ENCODE measurements around the gene CDC73.
"Not testable (repeated sequence)": the region's sequence is repeated elsewhere in the genome, so short reads cannot be mapped to it uniquely, and the experiment has no call there.

Gene CDC73

DNA sequence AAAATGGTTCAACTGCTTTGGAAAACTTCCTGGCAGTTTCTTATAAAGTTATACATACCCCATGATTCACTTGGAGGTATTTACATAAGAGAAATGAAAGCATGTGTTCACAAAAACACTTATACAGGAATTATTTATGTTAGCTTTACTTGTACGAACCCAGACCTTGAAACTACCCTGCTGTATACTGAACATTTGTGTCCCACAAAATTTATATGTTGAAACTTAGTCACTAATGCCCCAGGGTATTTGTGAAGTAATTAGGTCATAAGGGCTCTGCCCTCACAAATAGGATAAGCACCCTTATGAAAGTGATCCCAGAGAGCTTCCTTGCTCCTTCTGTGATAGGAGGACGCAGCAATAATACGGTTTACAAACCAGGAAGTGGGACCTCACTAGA, 107.3 kb downstream of the CDC73 start:
- TF ChIP-seq OSR1 (CRISPR knock-in tag; IDR thresholded peaks at IDR 0.05), result no peak
- TF ChIP-seq ZNF70 (CRISPR knock-in tag; IDR thresholded peaks at IDR 0.05), result no peak
- no peak for TF ChIP-seq ZNF8 (CRISPR knock-in tag; IDR thresholded peaks at IDR 0.05)
- TF ChIP-seq RARB (CRISPR knock-in tag; IDR thresholded peaks at IDR 0.05), result no peak
- TF ChIP-seq TOX (CRISPR knock-in tag; IDR thresholded peaks at IDR 0.05; ENCODE audit: borderline replicate concordance), result no peak
- no peak for TF ChIP-seq TSHZ2 (CRISPR knock-in tag; IDR thresholded peaks at IDR 0.05)
- no peak for TF ChIP-seq PATZ1 (CRISPR knock-in tag; IDR thresholded peaks at IDR 0.05; ENCODE audit: borderline replicate concordance)
- TF ChIP-seq ZFP30 (CRISPR knock-in tag; IDR thresholded peaks at IDR 0.05), result no peak
- no peak for TF ChIP-seq ISL1 (CRISPR knock-in tag; IDR thresholded peaks at IDR 0.05)
- no peak for TF ChIP-seq BACH2 (CRISPR knock-in tag; IDR thresholded peaks at IDR 0.05; ENCODE audit: borderline replicate concordance)
- no peak for TF ChIP-seq CSDC2 (CRISPR knock-in tag; IDR thresholded peaks at IDR 0.05)
- TF ChIP-seq TCF4 (CRISPR knock-in tag; IDR thresholded peaks at IDR 0.05; ENCODE audit: borderline replicate concordance), result no peak
- TF ChIP-seq CREB5 (CRISPR knock-in tag; IDR thresholded peaks at IDR 0.05; ENCODE audit: low read depth), result no peak
- ATAC-seq, result no peak

GRCh38 chr1:193231146-193231545, 109.3 kb downstream of the CDC73 start:
- not testable (repeated sequence) for ATAC-seq

DNA sequence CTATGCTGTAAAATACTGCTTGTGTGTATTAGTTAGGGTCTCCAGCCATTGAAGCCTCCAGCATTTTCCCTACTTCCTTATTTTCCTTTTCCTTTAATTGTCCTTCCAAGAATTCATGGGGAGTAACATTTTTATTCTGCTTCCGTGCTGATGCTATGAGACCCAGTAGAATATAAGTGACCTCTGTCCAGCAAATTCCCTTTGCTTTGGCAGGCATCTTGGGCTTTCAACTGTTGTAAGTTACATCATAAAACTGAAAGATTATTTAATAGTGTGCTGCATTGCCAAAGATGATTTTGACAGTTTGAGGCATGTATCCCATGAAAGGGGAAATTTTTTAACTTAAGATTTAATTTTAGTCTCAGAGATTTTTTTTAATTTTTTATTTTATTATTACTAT, 112.7 kb downstream of the CDC73 start:
- TF ChIP-seq TSHZ2 (CRISPR knock-in tag; IDR thresholded peaks at IDR 0.05), result no peak
- TF ChIP-seq CSRNP3 (CRISPR knock-in tag; IDR thresholded peaks at IDR 0.05), result no peak
- TF ChIP-seq POU6F1 (CRISPR knock-in tag; IDR thresholded peaks at IDR 0.05; ENCODE audit: borderline replicate concordance, low read depth), result no peak
- TF ChIP-seq ZFP3 (CRISPR knock-in tag; IDR thresholded peaks at IDR 0.05), result no peak
- no peak for TF ChIP-seq ZNF70 (CRISPR knock-in tag; IDR thresholded peaks at IDR 0.05)
- TF ChIP-seq CREB5 (CRISPR knock-in tag; IDR thresholded peaks at IDR 0.05; ENCODE audit: low read depth), result no peak
- no peak for TF ChIP-seq ZNF565 (CRISPR knock-in tag; conservative IDR thresholded peaks at IDR 0.05; ENCODE audit: low read depth)
- no peak for TF ChIP-seq BACH2 (CRISPR knock-in tag; IDR thresholded peaks at IDR 0.05; ENCODE audit: borderline replicate concordance)
- ATAC-seq, result no peak

Measured in SK-N-SH treated with all-trans-retinoic acid at 6 μM for 48 hours (cell line).